Measurements from ENCODE around the gene MYOM3.
A peak's percentile ranks its signal among the peaks of the same experiment; 100 is the strongest.
"Not testable (repeated sequence)": the region's sequence is repeated elsewhere in the genome, so short reads cannot be mapped to it uniquely, and the experiment has no call there.

Gene MYOM3

DNA sequence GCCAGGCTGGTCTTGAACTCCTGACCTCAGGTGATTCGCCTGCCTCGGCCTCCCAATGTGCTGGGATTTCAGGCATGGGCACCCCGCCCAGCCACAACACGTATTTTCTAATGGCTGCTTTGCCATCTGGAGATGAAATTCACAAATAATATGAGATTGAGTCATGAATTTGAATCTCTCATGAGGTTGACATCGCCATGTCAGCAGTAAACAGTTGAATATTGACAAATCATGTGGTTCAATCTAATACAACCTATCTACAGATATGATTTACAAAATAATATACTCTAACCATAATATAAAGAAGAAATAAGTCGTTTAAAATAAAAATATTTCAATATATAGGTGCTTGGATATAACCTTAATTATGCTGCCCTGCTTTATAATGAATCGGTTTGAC, 42.1 kb downstream of the MYOM3 start:
- DNase-seq, result no peak

DNA sequence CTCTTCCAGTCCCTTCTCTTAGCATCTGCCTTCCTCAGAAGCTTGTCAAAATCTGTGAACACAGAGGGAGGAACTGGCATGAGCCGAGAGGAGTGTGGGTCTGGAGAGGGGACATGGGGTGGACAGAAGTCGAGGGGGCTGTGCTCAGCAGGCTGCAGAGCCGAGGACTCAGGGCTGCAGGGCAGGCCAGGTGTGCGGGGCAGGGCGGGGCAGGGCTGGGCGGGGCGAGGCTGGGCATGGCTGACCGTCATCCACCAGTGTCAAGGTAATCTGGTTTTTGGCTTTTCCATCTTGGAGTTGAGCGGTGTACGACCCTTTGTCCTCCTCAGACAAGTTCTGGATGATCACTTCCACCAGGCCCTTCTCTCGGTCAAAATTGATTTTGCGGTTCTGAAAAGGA, 44.0 kb downstream of the MYOM3 start:
- no peak for DNase-seq

DNA sequence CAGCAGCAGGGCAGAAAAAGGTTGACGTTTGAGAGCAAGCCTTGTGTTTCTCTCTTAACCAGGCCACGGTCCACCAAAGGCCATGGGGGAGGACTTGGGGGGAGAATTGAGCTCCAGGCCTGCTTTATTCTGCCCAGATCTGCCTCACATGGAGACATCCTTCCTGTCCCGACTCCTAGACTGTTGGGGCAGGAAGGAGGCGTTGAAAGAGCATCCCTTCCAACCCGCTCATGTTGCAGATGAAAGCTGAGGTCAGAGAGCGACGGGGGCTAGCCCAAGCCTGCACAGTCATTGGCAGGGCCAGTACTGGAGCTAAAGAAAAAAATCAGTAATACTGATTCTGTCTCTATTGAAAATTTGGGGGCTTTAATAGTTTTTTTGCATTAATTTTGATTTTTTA, 46.6 kb downstream of the MYOM3 start:
- no peak for DNase-seq

DNA sequence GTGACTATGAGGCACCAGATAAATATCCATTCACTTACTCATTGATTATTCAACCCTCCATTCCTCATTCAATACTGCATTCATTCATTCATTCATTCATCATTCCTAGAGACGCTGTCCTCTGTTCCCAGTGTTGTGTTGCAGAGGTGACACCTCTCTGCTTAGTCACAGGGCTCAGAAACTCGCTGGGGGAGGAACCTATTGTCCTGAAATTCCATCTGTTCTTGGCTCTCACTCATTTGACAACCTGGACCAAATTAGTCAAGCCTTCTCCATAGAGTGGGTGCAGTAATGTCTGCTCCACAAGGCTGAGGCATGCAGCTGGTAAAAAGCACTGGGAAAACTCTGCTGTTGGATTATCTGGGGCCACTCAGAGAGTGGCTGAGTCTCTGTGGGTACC, 49.7 kb downstream of the MYOM3 start:
- no peak for DNase-seq

DNA sequence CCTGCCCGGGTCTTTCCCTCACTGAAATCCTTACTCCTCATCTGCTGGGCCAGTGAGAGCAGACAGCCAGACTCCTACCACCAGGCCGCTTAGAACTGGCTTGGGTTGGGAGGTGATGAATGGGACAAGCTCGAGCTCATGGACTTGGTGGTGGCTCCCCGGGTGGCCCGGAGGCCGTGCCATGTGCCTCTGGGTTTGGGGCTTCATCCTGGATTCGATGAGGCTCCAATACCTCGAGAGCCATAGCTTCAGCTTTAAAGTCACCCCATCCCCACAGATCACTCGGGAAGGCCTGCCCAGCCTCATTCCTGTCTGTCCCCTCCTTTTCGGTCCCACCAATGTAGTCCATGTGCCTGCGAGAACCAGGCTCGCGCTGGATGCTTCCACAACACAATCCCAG, 51.5 kb downstream of the MYOM3 start:
- DNase-seq, result no peak

DNA sequence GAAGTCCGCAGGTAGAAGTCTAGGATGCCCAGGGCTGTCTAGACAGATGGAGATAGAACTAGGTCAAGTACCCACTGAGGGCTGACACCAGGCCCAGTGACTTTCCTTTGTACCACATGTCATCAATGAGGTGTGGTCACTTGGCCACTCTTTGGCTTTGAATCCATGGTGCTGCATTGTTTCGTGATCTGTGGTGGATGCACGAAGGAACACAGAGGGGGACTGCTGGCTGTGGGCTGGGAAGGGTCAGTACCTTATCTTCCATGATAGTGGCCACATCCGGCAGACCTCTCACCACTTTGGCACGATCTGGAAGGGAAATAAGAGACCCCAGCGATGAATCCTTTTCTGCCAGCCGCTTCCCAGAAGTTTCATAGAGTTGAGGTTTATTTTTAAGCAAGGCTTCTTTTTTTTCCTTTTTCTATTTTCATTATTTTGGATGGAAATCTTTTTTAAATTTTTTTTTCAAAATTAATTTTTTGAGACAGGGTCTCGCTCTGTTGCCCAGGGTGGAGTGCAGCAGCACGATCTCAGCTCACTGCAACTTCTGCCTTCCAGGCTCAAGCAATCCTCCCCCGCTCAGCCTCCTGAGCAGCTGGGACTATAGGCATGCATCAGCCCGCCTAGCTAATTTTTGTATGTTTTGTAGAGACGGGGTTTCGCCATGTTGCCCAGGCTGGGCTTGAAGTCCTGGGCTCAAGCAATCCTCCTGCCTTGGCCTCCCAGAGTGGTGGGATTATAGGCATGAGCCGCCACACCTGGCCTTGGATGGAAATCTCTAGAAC, 53.1 kb downstream of the MYOM3 start:
- no peak for DNase-seq

DNA sequence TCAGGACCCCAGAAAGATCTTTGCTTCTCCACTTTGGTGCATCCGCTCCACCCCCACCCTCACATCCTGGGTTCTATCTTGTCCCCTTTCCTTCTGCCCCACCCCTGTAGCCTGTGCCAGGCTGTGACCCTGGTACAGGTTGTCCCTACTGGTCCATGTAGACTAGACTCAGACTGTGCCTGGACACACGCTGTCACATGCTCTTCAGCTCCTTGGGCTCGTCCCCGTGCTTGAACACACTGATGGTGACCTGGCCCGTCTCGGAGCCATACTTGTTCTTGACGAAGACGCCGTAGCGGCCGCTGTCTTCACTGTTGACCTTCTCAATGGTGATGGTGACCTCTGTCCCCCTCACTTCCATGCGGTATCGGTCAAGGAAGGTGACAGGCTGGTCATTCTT, 54.8 kb downstream of the MYOM3 start:
- no peak for DNase-seq

DNA sequence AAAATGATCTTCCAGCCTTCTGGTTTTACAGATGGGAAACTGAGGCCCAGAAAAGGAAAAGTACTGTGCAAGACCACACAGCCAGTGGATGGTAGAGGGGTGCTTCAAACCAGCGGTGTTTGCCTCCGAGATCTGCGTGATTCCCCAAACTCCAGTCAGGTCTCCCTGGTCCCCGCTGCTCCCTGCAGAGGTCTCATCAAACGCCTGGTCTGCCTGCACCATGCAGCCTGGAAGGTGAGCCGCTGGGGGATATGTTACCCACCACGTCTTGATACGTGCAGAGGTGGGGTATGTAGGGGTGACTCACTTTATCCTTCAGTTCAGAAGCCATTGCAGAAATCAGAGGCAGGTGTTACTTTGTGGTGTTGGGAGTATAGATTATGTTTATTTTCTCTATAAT, 56.3 kb downstream of the MYOM3 start:
- DNase-seq, result no peak

DNA sequence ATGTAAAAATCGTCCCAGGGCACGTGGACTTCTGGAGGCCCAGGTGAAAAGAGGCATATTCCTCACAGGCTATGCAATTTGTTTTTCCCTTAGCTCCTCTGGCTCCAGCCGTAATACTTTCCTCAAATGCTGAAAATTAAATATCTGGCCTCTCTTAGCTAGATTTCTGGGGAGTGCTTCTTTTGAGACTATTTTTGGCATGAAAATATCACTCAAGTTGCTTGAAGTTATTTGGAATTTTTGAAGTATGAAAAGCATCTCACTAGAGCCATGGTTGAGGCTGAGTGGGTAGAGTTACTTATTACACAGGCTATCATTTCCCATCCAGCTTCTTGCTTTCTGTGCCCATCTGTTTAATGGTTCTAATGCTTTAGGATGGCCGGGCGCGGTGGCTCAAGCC, 59.7 kb downstream of the MYOM3 start:
- no peak for DNase-seq

DNA sequence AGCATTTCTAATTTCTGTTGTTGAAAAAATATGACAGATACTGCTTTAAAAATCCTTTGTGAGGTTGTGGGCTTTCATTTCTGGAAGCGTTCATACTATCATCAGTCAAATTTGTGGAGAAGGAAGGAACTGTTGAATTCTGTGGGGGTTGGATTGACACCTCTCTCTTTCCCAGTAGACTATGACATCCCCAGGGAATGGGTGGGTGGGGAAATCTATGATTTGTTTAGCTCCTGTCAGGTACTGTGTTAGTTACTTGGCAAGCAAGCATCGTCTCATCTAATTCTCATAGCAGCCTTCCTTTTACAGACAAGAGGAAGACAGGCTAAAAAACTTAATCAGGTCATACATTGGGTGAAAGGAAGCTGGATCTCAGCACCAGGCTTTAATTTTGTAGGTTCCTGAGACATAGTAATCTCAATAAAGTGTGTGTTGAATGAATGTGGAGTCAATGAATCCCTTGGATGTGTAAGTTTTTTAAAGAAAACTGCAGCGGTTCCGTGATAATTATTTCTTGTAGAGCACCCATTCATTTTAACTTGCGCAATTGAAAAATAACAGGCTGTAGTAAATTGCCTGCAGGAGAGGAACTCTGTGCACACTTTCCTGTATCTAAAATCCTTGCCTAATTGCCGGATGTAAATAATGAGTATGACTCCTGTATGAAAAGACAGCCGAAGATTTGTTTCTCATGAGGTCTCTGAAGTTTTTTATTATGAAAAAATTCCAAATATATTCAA, 60.6 kb downstream of the MYOM3 start:
- no peak for DNase-seq

DNA sequence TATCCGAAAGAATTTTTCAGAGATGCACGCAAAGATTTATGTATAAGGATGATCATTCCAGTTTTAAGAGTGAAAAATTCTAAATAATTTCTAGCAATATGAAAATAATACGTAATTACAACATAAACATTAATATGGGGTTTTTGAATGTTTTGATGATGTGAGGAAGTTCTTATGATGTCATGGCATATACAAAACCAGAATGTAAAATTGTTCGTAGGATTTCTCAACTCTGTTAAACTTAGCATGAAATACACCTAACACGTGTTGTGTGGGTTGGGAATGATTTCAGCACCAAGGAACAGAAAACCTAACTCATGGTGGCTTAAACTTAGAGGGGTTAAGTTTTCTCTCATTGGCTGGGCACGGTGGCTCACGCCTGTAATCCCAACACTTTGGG, 62.2 kb downstream of the MYOM3 start:
- DNase-seq, result no peak

DNA sequence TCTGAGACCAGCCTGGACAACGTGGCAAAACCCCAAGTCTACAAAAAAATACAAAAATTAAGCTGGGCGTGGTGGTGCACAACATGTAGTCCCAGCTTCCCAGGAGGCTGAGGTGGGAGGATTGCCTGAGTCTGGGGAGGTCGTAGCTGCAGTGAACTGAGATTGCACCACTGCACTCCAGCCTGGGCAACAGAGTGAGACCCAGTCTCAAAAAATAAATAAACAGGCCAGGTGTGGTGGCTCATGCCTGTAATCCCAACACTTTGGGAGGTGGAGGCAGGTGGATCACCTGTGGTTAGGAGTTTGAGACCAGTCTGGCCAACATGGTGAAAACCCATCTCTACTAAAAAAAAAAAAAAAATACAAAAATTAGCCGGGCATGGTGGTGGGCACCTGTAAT, 63.0 kb downstream of the MYOM3 start:
- DNase-seq, result not testable (repeated sequence)

DNA sequence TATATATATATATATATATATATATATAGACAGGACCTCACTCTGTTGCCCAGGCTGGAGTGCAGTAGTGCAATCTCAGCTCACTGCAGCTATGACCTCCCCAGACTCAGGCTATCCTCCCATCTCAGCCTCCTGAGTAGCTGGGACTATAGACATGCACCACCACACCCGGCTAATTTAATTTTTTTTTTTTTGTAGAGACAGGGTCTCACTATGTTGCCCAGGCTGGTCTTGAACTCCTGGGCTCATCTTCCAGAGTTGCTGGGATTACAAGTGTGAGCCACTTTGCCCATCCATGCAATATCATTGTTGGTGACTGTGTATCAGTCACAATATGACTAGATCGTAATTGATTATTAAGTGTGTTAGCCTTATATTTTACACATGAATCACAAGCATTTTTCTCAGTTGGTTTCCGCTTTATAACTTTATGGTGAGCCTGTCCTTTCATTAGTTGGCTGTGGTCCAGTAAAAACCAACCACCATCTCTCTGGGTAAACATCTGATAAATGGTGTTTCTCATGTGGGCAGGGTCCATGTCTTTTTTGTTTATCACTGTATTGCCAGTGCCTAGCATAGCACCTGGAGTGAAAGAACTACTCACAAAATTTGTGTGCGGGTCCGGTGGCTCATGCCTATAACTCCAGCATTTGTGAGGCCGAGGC, 63.6 kb downstream of the MYOM3 start:
- no peak for DNase-seq

DNA sequence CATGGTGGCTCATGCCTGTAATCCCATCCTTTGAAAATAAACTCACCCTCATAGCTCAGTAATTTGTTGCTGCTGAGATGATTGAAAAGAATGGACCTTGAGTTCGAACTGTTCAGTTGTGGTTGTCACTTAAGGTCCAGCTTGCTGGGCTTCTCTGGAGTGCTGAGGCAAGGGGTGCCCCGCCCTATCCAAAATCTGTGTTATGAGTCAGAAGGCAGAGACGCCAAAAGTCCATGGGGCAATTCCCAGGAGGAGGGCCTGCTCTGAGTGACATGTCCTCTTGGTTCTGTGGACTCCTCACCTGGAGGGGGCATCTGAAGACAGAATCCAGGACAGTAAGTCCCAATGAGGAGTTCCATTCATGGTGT, 64.8 kb downstream of the MYOM3 start:
- DNase-seq, result peak; percentile 79

DNA sequence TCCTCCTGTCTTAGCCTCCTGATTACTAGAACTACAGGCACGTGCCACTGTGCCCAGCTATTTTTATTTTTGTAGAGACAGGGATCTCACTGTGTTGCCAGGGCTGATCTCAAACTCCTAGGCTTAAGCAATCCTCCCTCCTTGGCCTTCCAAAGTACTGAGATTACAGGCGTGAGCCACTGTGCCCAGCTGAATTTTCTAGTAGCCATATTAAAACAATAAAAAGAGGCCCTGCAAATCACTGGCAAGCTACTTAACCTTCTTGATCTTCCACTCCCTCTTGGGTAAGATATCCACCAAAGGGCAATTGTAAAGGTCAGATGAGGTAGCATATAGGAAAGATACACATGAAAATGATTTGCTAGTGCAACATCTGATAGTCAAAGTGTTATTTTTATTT, 66.2 kb downstream of the MYOM3 start:
- no peak for DNase-seq

DNA sequence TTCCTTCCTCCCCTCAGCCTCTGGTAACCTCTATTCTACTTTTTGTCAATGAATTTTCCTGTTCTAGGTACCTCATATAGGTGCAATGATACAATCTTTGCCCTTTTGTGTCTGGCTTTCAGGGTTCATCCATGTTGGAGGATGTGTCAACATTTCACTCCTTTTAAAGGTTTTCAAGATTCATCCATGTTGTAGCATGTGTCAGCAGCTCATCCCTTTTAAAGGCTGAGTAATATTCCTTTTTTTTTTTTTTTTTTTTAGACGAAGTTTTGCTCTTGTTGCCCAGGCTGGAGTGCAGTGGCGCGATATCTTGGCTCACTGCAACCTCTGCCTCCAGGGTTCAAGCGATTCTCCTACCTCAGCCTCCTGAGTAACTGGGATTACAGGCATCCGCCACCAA, 67.3 kb downstream of the MYOM3 start:
- DNase-seq, result not testable (repeated sequence)

DNA sequence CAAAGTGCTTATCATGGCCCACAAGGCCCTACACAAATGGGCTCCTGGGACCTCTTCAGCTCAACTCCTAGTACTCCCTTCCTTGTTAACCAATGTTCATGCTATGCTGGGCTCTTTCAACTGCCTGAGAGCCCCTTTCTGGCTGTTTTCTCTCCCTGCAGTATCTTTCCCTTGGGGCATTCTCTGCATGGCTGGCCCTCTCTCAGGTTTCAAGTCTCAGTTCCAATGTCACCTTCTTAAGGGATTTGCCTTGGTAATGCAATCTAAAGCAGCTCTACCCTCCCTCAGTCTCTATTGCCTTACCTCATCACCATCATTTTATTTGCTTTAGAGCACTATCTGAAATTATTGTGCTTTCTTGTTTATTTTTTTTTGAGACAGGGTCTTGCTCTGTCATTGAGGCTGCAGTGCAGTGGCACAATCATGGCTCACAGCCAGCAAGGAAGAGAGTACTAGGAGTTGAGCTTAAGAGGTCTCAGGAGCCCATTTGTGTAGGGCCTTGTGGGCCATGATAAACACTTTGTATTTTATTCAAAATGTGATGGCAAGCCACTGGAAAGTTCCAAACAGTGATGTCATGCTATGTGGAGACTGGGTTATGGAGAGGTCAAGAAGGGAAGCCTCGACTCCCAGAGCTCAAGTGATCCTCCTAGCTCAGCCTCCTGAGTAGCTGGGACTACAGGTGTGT, 68.4 kb downstream of the MYOM3 start:
- no peak for DNase-seq

DNA sequence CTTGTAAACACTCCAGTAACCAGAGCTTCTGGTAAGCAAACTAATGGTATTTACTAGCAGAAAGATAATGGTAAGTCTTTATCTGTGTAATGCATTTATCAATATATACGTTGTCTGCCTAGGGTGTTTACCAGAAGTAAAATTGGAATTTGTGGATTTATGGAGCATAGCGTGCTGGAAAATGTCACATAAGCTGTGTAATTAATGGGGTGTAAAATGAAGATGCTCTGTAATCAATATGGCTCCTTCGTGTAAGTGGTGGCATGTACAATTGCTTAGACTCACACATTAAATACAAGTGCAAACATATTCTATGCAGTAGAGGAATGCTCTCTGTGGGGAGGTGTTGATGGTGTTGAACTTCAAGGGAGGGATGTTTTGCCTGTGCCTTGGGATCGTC, 69.6 kb downstream of the MYOM3 start:
- no peak for DNase-seq

DNA sequence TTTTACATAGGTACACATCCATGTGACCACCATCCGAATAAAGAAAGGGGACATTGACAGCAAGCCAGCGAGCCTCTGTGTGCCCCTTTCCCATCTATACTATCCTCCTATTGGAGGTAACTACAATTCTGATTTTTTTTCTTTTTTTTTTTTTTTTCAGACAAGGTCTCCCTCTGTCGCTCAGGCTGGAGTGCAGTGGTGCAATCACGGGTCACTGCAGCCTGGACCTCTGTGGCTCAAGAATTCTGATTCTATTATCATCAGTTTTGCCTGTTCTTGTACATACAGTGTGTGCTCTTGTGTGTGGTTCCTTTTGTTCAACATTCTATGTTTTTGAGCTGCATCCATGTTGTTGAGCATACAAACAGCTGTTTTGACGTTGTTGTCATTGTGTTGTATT, 75.8 kb downstream of the MYOM3 start:
- no peak for DNase-seq

DNA sequence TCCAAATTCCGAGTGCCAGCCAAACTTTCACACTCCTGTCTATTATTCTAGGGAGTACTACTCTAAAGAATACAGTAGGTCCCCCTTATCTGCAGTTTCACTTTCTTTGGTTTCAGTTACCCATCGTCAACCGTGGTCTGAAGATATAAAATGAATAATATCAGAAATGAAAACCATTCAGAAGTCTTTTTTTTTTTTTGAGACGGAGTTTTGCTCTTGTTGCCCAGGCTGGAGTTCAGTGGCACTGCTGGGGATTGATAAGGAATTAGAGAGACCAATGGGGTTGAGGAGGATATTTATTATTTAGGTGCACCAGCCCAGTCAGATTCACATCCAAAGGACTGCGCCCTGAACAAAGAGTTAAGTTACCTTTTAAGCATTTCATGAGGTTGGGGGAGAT, 79.0 kb downstream of the MYOM3 start:
- no peak for DNase-seq

DNA sequence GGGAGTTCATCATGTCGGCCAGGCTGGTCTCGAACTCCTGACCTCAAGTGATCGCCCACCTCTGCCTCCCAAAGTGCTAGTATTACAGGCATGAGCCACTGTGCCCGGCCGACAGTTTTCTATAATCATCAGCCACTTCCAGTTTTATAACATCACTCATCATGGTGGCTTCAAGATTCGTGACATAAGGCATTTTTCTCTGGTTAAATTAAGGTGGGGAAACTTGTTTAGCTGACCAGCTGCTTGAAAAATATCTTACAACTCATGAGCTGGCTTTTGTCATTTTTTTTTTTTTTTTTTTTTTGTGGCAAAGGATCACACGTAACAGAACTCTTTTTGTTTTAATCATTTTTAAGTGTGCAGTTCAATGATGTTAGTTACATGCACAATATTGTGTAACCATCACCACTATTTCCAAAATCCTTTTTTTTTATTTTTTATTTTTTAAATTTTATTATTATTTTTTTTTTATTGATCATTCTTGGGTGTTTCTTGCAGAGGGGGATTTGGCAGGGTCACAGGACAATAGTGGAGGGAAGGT, 80.9 kb downstream of the MYOM3 start:
- DNase-seq, result not testable (repeated sequence)

DNA sequence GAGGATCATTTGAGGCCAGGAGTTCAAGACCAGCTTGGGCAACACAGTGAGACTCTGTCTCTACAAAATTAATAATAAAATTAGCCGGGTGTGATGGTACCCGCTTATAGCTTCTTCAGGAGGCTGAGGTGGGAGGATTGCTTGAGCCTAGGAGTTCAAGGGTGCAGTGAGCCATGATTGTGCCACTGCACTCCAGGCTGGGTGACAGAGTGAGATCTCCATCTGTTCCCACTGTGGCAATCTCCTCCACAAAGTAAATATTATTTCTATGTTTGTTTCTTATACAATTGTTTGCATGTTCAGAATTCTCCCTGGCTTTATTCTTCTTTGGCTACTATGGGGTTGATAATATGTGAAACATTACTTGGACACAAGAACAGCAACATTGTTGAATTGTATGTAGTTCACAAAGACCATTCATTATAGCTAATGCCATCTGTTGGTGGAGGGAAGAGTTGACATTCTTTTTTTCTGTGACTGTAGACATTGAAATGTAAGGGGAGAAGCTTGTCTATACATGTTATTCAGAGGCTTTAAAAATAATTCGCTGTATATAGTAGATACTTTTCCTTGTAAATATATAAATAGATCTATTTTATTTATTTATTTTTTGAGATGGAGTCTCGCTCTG, 84.0 kb downstream of the MYOM3 start:
- DNase-seq, result peak; percentile 70

All from HCEC 1CT (cell line).